SK-N-SH treated with all-trans-retinoic acid at 6 μM for 48 hours (cell line): ENCODE results near the gene PAIP1.

Experiments
- BACH2 ChIP-seq: fragments of 250-450 bp; sonication (Bioruptor Pico); IDR thresholded peaks from 2 replicates; pipeline ENCODE4 v1.9.0; 2021; ENCODE audit warnings: mild to moderate bottlenecking, borderline replicate concordance
- CREB5 ChIP-seq: fragments of 250-450 bp; sonication (Bioruptor Pico); IDR thresholded peaks from 2 replicates; pipeline ENCODE4 v1.5.1; 2020; ENCODE audit warnings: low read depth, mild to moderate bottlenecking, moderate library complexity
- CSDC2 ChIP-seq: fragments of 250-450 bp; sonication (Bioruptor Pico); IDR thresholded peaks from 2 replicates; pipeline ENCODE4 v1.5.0; 2020; ENCODE audit warnings: mild to moderate bottlenecking, moderate library complexity
- ESRRG ChIP-seq: fragments of 250-450 bp; sonication (Bioruptor Pico); IDR thresholded peaks from 2 replicates; pipeline ENCODE4 v1.6.1; 2021; ENCODE audit warnings: mild to moderate bottlenecking
- ZFP3 ChIP-seq: fragments of 250-450 bp; sonication (Bioruptor Pico); IDR thresholded peaks from 2 replicates; pipeline ENCODE4 v1.5.0; 2020; ENCODE audit warnings: mild to moderate bottlenecking, moderate library complexity
- ZNF70 ChIP-seq: fragments of 450-650 bp; formaldehyde crosslinking; IDR thresholded peaks from 2 replicates; pipeline ENCODE4 v1.5.0; 2020; ENCODE audit warnings: mild to moderate bottlenecking, moderate library complexity
- TF ChIP-seq, protein P1 (sequence below): fragments of 250-450 bp; sonication (Bioruptor Pico); IDR thresholded peaks from 2 replicates; pipeline ENCODE4 v1.8.0; 2020; ENCODE audit warnings: mild to moderate bottlenecking, moderate library complexity, borderline replicate concordance

- TF ChIP-seq, protein P1, sequence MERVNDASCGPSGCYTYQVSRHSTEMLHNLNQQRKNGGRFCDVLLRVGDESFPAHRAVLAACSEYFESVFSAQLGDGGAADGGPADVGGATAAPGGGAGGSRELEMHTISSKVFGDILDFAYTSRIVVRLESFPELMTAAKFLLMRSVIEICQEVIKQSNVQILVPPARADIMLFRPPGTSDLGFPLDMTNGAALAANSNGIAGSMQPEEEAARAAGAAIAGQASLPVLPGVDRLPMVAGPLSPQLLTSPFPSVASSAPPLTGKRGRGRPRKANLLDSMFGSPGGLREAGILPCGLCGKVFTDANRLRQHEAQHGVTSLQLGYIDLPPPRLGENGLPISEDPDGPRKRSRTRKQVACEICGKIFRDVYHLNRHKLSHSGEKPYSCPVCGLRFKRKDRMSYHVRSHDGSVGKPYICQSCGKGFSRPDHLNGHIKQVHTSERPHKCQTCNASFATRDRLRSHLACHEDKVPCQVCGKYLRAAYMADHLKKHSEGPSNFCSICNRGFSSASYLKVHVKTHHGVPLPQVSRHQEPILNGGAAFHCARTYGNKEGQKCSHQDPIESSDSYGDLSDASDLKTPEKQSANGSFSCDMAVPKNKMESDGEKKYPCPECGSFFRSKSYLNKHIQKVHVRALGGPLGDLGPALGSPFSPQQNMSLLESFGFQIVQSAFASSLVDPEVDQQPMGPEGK (CRISPR knock-in tag), result no peak
- TF ChIP-seq ZFP3 (CRISPR knock-in tag) (0 out of 2 replicates have a peak, but pooled peaks have one; percentile 32), ESRRG (CRISPR knock-in tag) (no peak), BACH2 (CRISPR knock-in tag) (no peak), CREB5 (CRISPR knock-in tag) (no peak), ZNF70 (CRISPR knock-in tag) (no peak), CSDC2 (CRISPR knock-in tag) (0 out of 2 replicates have a peak, but pooled peaks have one; percentile 17)
These were observed at the start of gene PAIP1 for GRCh38 chr5:43556857-43557542.
